Measurements from ENCODE around the gene PCDH8.

The PCDH8 gene

DNA sequence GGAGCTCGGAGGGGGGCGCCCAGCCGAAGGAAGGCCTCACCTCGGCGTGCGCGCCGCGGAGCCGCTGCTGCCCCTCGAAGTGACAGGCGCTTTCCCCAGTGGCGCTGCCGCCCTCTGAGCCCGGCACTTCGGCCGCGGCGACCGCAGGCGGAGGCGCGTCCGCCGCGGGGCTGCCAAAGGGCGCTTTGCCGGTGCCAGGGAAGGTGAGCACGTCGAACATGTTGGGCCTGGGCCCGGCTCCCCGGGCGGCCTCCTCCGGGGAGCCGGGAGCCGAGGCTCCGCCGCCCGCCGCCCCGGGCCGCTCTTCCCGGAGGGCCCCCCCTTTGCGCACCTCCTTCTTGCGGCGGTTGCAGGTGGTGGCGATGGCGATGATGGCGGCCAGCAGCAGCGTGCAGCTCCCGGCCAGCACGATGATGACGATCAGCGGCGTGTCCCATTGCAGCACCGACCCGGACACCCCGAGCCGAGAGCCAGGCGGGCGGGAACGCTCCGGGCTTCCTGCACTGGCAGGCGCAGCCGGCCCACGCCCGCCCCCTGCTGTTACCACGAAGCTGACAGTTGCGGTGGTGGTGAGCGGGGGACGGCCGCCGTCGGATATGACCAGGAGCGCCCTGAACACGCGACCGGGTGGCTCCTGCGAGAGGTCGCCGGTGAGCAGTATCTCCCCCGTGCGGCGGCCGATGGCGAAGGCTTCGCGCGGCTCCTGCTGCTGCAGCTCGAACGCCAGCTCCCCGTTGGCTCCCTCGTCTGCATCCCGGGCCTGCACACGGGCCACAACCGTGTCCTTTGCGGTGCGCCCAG, 2.5 kb downstream of the PCDH8 start:
- DNase-seq (ENCODE audit: low spot score) = no peak
- H3K27ac ChIP-seq = no peak overlapping the region
- TF ChIP-seq, protein P1, sequence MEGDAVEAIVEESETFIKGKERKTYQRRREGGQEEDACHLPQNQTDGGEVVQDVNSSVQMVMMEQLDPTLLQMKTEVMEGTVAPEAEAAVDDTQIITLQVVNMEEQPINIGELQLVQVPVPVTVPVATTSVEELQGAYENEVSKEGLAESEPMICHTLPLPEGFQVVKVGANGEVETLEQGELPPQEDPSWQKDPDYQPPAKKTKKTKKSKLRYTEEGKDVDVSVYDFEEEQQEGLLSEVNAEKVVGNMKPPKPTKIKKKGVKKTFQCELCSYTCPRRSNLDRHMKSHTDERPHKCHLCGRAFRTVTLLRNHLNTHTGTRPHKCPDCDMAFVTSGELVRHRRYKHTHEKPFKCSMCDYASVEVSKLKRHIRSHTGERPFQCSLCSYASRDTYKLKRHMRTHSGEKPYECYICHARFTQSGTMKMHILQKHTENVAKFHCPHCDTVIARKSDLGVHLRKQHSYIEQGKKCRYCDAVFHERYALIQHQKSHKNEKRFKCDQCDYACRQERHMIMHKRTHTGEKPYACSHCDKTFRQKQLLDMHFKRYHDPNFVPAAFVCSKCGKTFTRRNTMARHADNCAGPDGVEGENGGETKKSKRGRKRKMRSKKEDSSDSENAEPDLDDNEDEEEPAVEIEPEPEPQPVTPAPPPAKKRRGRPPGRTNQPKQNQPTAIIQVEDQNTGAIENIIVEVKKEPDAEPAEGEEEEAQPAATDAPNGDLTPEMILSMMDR (IDR thresholded peaks at IDR 0.05) = no peak
- peak overlapping the region; percentile 55 for H3K4me3 ChIP-seq

GRCh38 chr13:52845334-52845761, 3.1 kb downstream of the PCDH8 start:
- H3K27ac ChIP-seq = no peak overlapping the region
- H3K4me3 ChIP-seq = no peak overlapping the region
- no peak for DNase-seq (ENCODE audit: low spot score)
- TF ChIP-seq, protein P1 (IDR thresholded peaks at IDR 0.05) = no peak

DNA sequence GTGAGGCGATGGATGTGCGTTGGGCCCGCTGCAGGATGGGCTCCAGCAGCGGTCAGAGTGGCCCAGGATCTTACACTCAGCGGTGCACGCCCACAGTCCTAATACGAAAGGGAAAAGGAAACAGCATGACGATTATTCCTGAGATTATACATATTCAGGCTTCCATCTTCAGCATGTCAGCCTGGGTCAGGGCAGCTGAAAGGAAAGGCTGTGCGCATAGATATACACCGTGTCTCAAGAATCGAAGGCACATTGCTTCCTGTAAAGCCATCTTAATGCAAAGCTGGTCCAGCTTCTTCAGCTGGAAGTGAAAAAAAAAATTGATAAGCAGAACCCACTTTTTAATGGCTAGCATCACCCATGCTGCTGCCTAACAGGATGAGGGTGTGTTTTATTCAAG, 3.6 kb downstream of the PCDH8 start:
- Histone ChIP-seq H3K27ac (no peak overlapping the region), H3K4me3 (no peak overlapping the region)
- DNase-seq (ENCODE audit: low spot score) = no peak
- TF ChIP-seq, protein P1 (IDR thresholded peaks at IDR 0.05) = no peak

GRCh38 chr13:52842441-52842840, 6.0 kb downstream of the PCDH8 start:
- no peak for DNase-seq (ENCODE audit: low spot score)
- Histone ChIP-seq H3K4me3 (no peak overlapping the region), H3K27ac (no peak overlapping the region)
- TF ChIP-seq, protein P1 (IDR thresholded peaks at IDR 0.05) = no peak

DNA sequence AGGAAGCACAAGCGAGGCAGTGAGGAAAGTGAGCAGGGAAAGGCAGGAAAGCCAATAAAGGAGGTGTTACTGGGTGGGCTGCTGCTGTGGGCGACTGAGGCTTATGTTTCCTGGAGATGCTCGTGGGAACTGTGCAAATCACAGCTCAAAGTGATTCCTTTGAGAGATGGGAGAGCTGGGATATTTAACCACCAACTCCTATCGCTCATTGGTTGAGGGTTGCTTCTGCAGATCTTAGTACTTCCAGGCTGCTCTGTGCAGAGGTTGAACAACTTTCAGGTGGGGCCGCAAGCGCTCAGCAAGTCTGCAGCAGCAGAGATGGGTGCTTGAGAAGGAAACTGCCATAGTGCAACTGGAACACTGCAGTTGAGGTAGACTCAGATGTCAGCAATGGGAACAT, 8.4 kb downstream of the PCDH8 start:
- TF ChIP-seq, protein P1 (IDR thresholded peaks at IDR 0.05) = no peak
- DNase-seq (ENCODE audit: low spot score) = no peak
- Histone ChIP-seq H3K4me3 (no peak overlapping the region), H3K27ac (no peak overlapping the region)

DNA sequence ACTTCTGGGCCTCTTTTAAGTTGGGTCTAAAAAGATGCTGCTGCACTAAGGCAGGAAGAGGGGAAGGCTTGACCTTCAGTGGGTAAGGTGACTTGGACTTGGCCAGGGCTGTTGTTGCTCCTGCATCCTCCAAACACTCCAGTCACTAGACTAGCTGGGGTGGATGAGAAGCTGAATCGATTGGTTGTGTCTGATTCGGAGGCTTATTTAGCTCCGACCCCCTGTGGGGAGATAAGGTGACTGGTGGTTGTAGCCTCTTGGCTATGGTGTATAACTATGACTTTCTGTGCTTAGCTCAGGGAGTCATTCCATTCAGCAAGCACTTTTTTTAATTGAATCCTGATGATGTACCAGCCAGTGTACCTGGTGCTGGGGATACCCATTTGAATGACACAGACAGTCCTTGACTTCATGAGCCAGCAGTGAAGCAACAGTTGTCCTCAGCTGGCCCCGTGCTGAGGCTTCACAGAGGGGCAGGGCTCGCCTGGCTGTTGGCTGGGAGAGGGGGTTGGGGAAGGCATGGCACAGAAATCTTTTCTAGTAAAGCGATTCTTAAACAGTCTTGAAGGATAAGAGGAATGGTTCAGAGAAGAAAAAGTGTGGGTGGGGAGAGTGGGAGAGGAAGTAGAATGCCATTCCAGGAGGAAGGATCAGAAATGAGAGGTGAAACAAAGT, 9.9 kb downstream of the PCDH8 start:
- H3K27ac ChIP-seq = no peak overlapping the region
- no peak for DNase-seq (ENCODE audit: low spot score)
- TF ChIP-seq, protein P1 (IDR thresholded peaks at IDR 0.05) = no peak
- no peak overlapping the region for H3K4me3 ChIP-seq

DNA sequence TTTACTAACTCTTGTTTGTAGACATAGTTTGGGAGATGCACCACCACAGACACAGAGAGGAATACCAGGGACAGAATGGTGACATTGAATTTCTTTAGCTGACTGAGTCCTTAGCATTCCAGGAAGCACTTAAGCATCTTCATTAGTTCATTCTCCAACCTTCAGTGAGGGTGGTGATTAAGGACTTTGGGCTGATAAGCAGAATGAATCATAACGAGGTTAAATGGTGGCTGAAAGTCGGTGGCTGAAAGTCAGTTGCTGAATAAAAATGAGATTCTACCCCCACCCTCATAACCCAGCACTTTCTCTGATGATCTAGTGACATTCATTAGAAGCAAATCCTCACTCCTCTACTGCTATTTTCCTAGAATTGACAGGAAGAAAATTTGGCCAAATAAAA, 10.6 kb downstream of the PCDH8 start:
- Histone ChIP-seq H3K4me3 (no peak overlapping the region), H3K27ac (no peak overlapping the region)
- TF ChIP-seq, protein P1 (IDR thresholded peaks at IDR 0.05) = no peak
- no peak for DNase-seq (ENCODE audit: low spot score)
